Measurements from ENCODE around the gene CCDC85B.

CCDC85B gene

DNA sequence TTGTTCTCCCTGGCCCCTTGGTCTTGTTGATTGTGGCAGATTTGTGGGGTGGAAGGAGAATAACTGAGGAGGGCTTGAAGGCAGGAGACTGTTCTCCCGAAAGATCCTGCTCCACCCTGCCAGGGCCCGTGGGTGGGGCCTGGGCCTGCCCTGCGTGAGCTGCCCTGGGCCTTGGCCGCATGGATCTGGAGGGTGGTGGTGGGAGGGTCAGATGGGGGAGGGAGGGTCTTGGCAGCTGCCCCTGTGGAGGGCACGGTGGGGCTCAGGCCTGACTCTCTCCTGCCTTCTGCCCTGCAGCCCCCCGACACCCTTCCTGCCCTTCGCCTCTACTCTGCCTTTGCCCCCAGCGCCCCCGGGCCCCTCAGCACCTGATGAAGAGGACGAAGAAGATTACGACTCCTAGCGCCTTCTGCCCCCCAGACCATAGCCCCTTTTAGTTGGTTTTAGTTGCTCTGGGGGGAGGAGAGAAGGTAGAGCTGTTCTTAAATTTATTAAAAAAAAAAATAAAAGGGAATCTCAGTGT, 30.6 kb downstream of the CCDC85B start:
- DNase-seq (ENCODE audit: low read depth): no peak
- TF ChIP-seq, protein P1, sequence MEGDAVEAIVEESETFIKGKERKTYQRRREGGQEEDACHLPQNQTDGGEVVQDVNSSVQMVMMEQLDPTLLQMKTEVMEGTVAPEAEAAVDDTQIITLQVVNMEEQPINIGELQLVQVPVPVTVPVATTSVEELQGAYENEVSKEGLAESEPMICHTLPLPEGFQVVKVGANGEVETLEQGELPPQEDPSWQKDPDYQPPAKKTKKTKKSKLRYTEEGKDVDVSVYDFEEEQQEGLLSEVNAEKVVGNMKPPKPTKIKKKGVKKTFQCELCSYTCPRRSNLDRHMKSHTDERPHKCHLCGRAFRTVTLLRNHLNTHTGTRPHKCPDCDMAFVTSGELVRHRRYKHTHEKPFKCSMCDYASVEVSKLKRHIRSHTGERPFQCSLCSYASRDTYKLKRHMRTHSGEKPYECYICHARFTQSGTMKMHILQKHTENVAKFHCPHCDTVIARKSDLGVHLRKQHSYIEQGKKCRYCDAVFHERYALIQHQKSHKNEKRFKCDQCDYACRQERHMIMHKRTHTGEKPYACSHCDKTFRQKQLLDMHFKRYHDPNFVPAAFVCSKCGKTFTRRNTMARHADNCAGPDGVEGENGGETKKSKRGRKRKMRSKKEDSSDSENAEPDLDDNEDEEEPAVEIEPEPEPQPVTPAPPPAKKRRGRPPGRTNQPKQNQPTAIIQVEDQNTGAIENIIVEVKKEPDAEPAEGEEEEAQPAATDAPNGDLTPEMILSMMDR (conservative IDR thresholded peaks at IDR 0.05; ENCODE audit: low read depth, low read length): no peak
- no peak overlapping the region for H3K4me3 ChIP-seq (ENCODE audit: low read length)

- no peak for DNase-seq (ENCODE audit: low read depth)
- no peak overlapping the region for H3K4me3 ChIP-seq (ENCODE audit: low read length)
- TF ChIP-seq, protein P1 (conservative IDR thresholded peaks at IDR 0.05; ENCODE audit: low read depth, low read length): no peak
These were observed 31.4 kb downstream of the CCDC85B start for GRCh38 chr11:65921876-65922275.

- no peak for DNase-seq (ENCODE audit: low read depth)
- no peak overlapping the region for H3K4me3 ChIP-seq (ENCODE audit: low read length)
- TF ChIP-seq, protein P1 (conservative IDR thresholded peaks at IDR 0.05; ENCODE audit: low read depth, low read length): no peak
These were observed 32.1 kb downstream of the CCDC85B start for GRCh38 chr11:65922565-65922964.

- TF ChIP-seq, protein P1 (conservative IDR thresholded peaks at IDR 0.05; ENCODE audit: low read depth, low read length): no peak
- no peak overlapping the region for H3K4me3 ChIP-seq (ENCODE audit: low read length)
- no peak for DNase-seq (ENCODE audit: low read depth)
These were observed 34.9 kb downstream of the CCDC85B start for GRCh38 chr11:65925397-65925796.

GRCh38 chr11:65927904-65928397, 37.5 kb downstream of the CCDC85B start:
- H3K4me3 ChIP-seq (ENCODE audit: low read length): no peak overlapping the region
- TF ChIP-seq, protein P1 (conservative IDR thresholded peaks at IDR 0.05; ENCODE audit: low read depth, low read length): no peak
- no peak for DNase-seq (ENCODE audit: low read depth)

DNA sequence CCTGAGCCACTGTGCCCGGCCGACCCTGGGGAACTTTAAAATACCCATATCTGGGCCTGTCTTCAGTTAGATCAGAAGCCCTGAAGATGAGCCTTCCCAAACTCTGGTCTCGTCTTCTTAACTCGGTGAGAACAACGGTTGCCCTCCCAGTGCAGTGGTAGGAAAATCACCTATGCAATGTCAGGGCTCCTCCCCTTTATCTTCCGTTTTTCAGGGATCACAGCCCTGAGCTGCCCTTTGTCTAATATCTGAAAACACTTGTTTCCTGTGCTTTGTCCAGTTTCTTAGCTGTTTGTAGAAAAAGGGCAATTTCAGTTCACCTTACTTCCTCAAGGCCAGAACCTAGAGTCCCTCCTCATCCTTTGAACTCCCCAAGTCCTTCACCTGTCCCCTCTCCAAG, 38.2 kb downstream of the CCDC85B start:
- TF ChIP-seq, protein P1 (conservative IDR thresholded peaks at IDR 0.05; ENCODE audit: low read depth, low read length): no peak
- no peak overlapping the region for H3K4me3 ChIP-seq (ENCODE audit: low read length)
- DNase-seq (ENCODE audit: low read depth): no peak

- DNase-seq (ENCODE audit: low read depth): no peak
These were observed 41.5 kb downstream of the CCDC85B start for GRCh38 chr11:65931773-65932557.

More at GRCh38 chr11:65931773-65932557, 41.5 kb downstream of the CCDC85B start:
- TF ChIP-seq, protein P1 (conservative IDR thresholded peaks at IDR 0.05; ENCODE audit: low read depth, low read length): no peak
- no peak overlapping the region for H3K4me3 ChIP-seq (ENCODE audit: low read length)

Data from retinal pigment epithelial cell (primary cell).